Measurements from ENCODE around the gene GXYLT2.
A peak's percentile ranks its signal among the peaks of the same experiment; 100 is the strongest.

Gene GXYLT2

GRCh38 chr3:72938471-72939265 lies 50.8 kb downstream of the GXYLT2 start:
- DNase-seq, result peak; percentile 59

GRCh38 chr3:72941245-72941644 lies 53.4 kb downstream of the GXYLT2 start:
- DNase-seq, result no peak

- DNase-seq, result no peak
Measured at GRCh38 chr3:72942427-72942826, 54.6 kb downstream of the GXYLT2 start.

DNA sequence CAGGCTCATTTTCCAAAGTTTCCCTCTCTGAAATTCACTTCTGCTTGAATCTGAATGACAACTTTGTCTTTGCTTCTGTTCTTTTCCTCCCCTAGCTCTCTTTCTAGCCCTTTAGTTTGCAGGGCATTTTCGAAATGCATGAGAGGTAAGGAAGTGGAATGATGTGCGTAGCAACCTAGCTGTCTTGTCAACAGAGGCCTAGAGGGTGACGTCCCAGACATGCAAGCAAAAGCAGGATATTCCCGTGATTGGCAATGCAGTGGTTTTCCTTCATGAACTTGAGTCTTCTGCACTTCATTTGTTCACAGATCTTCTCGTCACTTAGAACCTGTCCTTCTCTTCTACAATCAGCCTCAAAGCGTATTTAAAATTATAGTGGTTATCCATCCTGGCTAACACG lies 56.9 kb downstream of the GXYLT2 start:
- DNase-seq, result no peak

- DNase-seq, result no peak
Measured at GRCh38 chr3:72947715-72948490, 60.1 kb downstream of the GXYLT2 start.

DNA sequence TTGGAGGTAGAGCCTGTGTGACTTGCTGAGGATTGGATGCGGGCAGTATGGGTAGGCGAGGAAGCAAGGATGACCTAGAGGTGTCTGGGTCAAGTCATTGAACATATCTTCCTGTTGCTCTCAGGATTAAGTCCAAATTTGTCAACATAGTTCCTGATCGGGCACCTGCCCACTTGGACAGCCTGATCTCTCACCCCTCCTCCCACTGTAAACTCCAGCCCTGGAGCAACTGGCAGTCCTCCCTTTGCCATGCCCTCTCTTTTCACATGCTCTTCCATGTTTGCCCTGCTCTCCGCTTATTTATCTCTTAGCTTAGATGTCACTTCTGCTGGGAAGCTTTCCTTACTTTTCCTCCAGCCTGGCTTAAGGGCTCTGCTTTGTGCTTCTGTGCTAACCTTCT lies 61.2 kb downstream of the GXYLT2 start:
- DNase-seq, result no peak

DNA sequence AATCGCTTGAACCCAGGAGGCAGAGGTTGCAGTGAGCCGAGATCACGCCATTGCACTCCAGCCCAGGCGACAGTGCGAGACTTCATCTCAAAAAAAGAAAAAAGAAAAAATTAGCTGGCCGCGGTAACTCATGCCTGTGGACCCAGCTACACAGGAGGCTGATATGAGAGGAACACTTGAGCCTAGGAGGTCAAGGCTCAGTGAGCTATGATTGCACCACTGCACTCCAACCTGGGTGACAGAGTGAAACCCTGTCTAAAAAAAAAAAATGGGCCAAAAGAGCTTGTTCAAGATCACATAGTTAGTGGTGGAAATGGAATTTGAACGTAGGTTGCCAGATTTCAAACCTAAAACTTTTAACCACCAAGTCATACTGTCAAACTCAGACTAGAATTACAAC lies 62.5 kb downstream of the GXYLT2 start:
- DNase-seq, result no peak

DNA sequence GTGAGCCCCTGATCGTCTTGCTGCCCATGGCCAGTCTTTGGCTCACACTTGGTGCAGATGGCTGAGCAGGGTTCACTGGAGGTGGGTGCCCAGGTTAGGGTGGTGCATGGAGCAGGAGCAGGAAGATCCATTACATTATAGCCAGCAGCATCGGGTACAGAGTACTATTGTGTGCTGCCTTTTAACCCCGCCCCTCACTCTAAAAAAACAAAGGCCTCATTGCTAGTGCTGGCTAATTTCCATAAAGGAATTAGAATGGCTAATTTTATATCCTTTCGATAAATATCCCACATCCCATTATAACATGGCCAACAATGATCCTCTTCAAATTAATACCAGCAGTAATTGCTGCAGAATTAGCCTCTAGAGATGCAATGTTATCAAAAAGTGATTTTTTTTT lies 63.0 kb downstream of the GXYLT2 start:
- no peak for DNase-seq

DNA sequence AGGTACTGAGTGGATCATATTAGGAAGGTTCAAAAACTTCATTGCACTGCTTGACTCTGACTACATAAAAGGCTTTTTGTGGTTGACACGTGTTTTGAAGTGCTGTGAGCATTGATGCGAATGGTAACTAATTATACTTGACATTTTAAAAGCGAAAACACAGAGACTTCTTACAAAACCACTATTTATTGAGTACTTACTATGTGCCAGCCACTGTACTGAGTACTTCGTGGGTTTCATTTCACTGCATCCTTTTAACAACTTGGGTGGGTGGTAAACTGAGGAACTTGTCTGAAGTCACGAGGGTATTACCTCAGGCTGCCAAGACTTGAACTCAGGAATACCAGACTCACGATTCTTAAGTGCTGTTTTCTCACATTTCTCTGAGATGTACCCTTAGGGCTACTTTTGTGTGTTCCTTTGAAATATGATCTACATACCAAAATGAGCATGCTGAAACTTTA lies 63.4 kb downstream of the GXYLT2 start:
- no peak for DNase-seq

GRCh38 chr3:72953325-72953956 lies 65.6 kb downstream of the GXYLT2 start:
- DNase-seq, result no peak

DNA sequence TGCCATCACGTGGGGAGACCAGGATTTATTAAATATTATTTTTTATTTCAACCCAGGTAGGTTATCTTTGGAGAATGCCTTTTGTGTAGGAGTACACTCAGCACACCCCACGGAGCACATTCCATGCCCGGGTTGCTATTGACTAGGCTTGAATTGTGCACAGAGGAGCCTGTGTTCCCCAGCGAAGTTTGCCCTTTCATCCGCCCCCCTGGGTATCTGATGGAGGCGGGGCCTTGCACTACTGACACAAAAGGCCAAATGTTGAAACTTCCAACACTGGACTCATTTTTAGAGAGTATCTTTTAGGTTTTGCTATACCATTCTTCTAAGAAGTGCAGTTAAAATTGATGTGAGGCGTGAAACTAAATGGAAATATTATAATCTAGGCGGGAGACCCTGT lies 69.5 kb downstream of the GXYLT2 start:
- no peak for DNase-seq

- DNase-seq, result no peak
Measured at GRCh38 chr3:72959336-72959735, 71.5 kb downstream of the GXYLT2 start.

GRCh38 chr3:72960812-72961518 lies 73.1 kb downstream of the GXYLT2 start:
- DNase-seq, result no peak

GRCh38 chr3:72961752-72962151 lies 73.9 kb downstream of the GXYLT2 start:
- DNase-seq, result no peak

GRCh38 chr3:72962317-72962716 lies 74.5 kb downstream of the GXYLT2 start:
- no peak for DNase-seq

GRCh38 chr3:72964633-72965032 lies 76.8 kb downstream of the GXYLT2 start:
- DNase-seq, result no peak

DNA sequence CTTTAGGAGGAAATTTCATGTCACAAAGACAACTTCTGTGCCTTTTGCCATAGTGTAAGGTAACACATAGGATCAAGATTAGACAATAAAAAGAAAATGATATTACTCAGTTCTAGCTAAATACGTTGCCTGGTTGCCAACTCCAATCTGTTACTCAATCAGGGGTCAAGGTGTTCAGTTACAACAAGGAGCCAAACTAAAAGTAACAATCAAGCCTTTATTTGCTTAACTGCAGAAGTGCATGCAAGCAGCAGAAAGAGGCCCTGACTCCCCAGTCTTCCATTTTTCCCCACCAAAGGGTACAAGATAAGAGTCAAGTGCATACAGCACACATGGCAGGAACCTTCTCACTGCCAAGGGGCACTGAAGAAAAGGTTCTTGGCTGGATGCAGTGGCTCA lies 80.4 kb downstream of the GXYLT2 start:
- DNase-seq, result no peak

- no peak for DNase-seq
Measured at GRCh38 chr3:72969766-72970165, 81.9 kb downstream of the GXYLT2 start.

DNA sequence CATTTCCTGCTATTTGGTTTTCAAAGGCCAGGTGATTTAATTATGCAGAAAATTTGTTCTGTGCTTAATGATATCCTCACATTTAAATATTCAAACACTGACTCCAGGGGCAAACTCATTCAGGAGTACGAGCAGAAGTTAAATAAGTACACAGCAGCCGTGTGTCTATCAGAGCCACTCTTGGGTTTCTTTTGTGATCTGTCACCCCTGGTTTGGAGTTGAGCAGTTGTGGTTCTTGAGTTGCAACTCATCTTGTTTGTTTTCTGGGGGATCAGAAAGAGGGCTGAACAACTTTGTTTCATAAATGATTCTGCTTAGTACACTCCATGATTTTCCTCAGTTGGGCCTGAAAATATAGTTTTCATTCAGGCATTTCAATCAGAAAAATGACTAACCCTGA lies 83.1 kb downstream of the GXYLT2 start:
- DNase-seq, result no peak

- DNase-seq, result no peak
Measured at GRCh38 chr3:72972706-72973030, 84.8 kb downstream of the GXYLT2 start.

- no peak for DNase-seq
Measured at GRCh38 chr3:72973031-72973723, 85.3 kb downstream of the GXYLT2 start.

- DNase-seq, result no peak
Measured at GRCh38 chr3:72973786-72974185, 85.9 kb downstream of the GXYLT2 start.

DNA sequence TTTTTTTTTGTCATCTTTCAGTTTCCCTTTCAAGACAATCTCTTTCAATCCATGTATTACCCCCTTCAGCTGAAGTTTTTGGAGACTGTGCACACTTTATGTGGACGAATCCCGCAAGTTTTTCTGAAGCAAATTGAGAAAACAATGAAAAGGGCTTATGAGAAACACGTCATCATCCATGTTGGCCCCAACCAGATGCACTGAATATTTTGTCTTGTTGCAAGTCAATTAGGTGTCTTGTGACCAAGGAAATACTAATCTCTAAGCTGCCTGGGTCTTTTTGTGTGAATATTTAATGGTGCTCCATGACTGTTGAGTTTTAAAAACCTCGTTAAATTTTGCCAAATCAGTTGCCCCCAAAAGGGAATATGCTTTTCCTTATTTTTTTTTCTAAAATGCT lies 87.1 kb downstream of the GXYLT2 start:
- DNase-seq, result no peak
